ENCODE results near the gene HOXA9.

- TF ChIP-seq CTCF (IDR thresholded peaks at IDR 0.05; ENCODE audit: poor library complexity) (no peak), EZH2phosphoT487 (IDR thresholded peaks at IDR 0.05; ENCODE audit: low read depth, severe bottlenecking, unreplicated experiment) (no peak)
Measured at GRCh38 chr7:27116962-27117886, 48.1 kb downstream of the HOXA9 start.

Measured in hepatocyte (in vitro differentiated cells).